ENCODE data around the gene TNFAIP8.

Gene TNFAIP8

DNA sequence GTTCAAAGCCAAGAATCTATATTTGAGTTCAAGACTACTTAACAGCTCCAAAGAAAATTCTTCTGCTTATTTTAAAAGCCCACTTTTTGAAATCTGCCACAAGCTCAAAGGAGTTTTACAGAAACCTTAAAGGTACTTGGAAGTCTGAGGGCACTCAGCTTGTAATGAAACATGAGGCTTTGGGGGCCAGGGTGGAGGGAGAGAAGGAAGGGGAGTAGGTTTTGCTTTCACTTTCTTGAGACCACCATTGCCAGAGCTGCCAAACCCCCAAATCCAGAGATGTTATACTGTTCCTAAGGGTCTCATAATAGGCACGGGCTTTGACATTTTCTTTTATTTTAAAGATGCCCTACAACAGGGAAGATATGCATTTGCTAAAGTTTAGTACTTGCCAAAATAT is 42.6 kb upstream of the TNFAIP8 start:
- no peaks in the 10 kb centered on the region for H3K36me3 ChIP-seq (ENCODE audit: low read depth)
- no peaks in the 10 kb centered on the region for H3K27me3 ChIP-seq (ENCODE audit: insufficient read depth, poor library complexity, severe bottlenecking)
- no peak overlapping the region for H3K4me3 ChIP-seq (ENCODE audit: severe bottlenecking)
- H3K4me1 ChIP-seq (ENCODE audit: insufficient read depth, poor library complexity, severe bottlenecking) = peaks cover 13% of the 10 kb centered on the region
- DNase-seq (ENCODE audit: low spot score) (no peak), ATAC-seq (ENCODE audit: low read depth) (no peak)
- H3K9me3 ChIP-seq (ENCODE audit: severe bottlenecking) = no peaks in the 10 kb centered on the region
- no peak overlapping the region for H3K27ac ChIP-seq (ENCODE audit: poor library complexity, severe bottlenecking)
- TF ChIP-seq, protein P1, sequence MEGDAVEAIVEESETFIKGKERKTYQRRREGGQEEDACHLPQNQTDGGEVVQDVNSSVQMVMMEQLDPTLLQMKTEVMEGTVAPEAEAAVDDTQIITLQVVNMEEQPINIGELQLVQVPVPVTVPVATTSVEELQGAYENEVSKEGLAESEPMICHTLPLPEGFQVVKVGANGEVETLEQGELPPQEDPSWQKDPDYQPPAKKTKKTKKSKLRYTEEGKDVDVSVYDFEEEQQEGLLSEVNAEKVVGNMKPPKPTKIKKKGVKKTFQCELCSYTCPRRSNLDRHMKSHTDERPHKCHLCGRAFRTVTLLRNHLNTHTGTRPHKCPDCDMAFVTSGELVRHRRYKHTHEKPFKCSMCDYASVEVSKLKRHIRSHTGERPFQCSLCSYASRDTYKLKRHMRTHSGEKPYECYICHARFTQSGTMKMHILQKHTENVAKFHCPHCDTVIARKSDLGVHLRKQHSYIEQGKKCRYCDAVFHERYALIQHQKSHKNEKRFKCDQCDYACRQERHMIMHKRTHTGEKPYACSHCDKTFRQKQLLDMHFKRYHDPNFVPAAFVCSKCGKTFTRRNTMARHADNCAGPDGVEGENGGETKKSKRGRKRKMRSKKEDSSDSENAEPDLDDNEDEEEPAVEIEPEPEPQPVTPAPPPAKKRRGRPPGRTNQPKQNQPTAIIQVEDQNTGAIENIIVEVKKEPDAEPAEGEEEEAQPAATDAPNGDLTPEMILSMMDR (IDR thresholded peaks at IDR 0.05; ENCODE audit: poor library complexity, severe bottlenecking) = no peak

DNA sequence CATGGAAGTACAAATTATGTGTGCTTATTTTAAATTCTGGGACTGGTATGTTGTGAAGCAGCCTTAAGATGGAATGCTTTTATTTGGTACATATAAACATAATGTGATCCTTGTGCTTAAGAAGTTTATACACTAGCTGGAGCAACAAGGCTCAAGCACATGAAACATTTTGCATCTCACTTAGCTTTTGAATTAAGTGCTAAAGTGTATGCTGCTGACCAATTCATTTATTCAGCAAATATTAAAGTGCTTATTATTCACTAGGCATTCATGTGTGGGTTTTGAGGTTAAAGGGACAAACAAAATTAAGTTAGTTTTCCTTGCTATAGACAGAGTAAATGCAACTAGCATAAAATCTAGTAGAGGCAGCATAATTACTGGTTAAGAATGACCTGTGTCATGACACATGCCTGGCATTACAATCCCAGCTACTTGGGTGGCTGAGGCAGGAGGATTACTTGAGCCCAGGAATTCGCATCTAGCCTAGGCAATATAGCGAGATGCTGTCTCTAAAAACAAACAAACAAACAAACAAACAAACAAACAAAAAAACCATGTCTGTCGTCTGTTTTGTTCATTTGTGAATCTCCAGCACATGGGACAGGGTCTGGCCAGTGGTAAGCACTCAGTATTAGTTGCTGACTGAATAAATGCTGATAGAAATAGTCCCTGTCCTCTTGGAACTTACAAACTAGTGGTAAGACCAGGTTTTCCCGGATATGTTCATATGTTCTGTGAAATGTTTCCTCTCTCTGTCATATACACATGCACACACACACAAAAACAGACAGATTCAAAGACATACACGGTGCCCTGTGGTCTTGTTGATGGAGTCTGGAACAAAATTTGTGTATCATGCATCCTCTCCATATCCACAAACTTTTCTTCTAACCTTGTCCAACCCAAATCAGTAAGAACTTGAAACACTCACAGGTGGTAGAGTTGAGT is 41.9 kb upstream of the TNFAIP8 start:
- Histone ChIP-seq H3K9me3 (ENCODE audit: severe bottlenecking) (no peaks in the 10 kb centered on the region), H3K4me1 (ENCODE audit: insufficient read depth, poor library complexity, severe bottlenecking) (peaks cover 16% of the 10 kb centered on the region), H3K4me3 (ENCODE audit: severe bottlenecking) (no peak overlapping the region), H3K36me3 (ENCODE audit: low read depth) (peaks cover 2% of the 10 kb centered on the region; the same call in 1 of the 2 replicates), H3K27ac (ENCODE audit: poor library complexity, severe bottlenecking) (no peak overlapping the region), H3K27me3 (ENCODE audit: insufficient read depth, poor library complexity, severe bottlenecking) (no peaks in the 10 kb centered on the region)
- no peak for ATAC-seq (ENCODE audit: low read depth)
- no peak for DNase-seq (ENCODE audit: low spot score)
- TF ChIP-seq, protein P1 (IDR thresholded peaks at IDR 0.05; ENCODE audit: poor library complexity, severe bottlenecking) = no peak

DNA sequence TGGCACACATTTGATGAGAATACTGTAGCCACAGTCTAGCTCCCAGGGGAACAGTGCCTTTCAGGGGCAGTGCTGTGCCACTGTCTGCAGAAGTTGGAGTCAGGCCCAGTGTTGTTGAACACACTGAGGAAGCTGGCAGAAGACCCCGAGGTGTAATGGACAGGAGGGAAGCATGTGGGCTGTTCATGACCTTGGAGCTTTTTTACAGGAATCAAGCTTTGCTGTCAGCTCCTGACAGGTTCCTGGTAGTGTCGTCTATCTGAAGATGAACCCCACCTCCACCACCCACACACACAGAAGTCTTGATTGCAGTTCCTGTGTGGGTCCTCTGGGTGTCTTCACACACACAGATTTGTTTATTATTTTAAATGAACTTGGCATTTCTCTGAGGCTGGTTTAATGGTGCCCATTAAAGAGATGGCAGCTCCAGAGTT is 40.3 kb upstream of the TNFAIP8 start:
- Histone ChIP-seq H3K4me3 (ENCODE audit: severe bottlenecking) (no peak overlapping the region), H3K27me3 (ENCODE audit: insufficient read depth, poor library complexity, severe bottlenecking) (no peaks in the 10 kb centered on the region), H3K36me3 (ENCODE audit: low read depth) (peaks cover 4% of the 10 kb centered on the region; the same call in 1 of the 2 replicates), H3K4me1 (ENCODE audit: insufficient read depth, poor library complexity, severe bottlenecking) (peaks cover 16% of the 10 kb centered on the region), H3K27ac (ENCODE audit: poor library complexity, severe bottlenecking) (no peak overlapping the region), H3K9me3 (ENCODE audit: severe bottlenecking) (no peaks in the 10 kb centered on the region)
- ATAC-seq (ENCODE audit: low read depth) = peak; percentile 77
- no peak for DNase-seq (ENCODE audit: low spot score)
- TF ChIP-seq, protein P1 (IDR thresholded peaks at IDR 0.05; ENCODE audit: poor library complexity, severe bottlenecking) = peak; percentile 57

DNA sequence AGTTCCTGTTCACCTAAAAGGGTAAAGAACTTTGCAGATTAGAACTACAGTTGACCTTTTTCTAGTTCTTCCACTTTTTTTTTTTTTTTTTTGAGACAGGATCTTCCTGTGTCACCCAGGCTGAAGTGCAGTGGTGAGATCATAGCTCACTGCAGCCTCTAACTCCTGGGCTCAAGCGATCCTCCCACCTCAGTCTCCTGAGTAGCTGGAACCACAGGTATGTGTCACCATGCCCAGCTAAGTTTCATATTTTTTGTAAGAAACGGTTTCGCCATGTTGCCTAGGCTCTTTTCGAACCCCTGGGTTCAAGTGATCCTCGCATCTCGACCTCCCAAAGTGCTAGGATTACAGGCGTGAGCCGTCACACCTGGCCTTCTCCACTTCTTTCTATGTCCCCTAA is 39.7 kb upstream of the TNFAIP8 start:
- ATAC-seq (ENCODE audit: low read depth) = no peak

More for the DNA sequence above, 39.7 kb upstream of the TNFAIP8 start:
- H3K4me1 ChIP-seq (ENCODE audit: insufficient read depth, poor library complexity, severe bottlenecking) = peaks cover 16% of the 10 kb centered on the region
- no peak overlapping the region for H3K4me3 ChIP-seq (ENCODE audit: severe bottlenecking)
- no peak overlapping the region for H3K27ac ChIP-seq (ENCODE audit: poor library complexity, severe bottlenecking)
- no peak for DNase-seq (ENCODE audit: low spot score)
- TF ChIP-seq, protein P1 (IDR thresholded peaks at IDR 0.05; ENCODE audit: poor library complexity, severe bottlenecking) = no peak
- H3K27me3 ChIP-seq (ENCODE audit: insufficient read depth, poor library complexity, severe bottlenecking) = no peaks in the 10 kb centered on the region
- H3K36me3 ChIP-seq (ENCODE audit: low read depth) = peaks cover 4% of the 10 kb centered on the region; the same call in 1 of the 2 replicates
- no peaks in the 10 kb centered on the region for H3K9me3 ChIP-seq (ENCODE audit: severe bottlenecking)
